Gastroesophageal sphincter (tissue), 3 donors: ENCODE data around the gene MASP2.

Source experiments
- CTCF ChIP-seq, 4 experiments: fragments of 200-600 bp in 2 of 4; fragments of 450-650 bp in 2 of 4; sonication (generic) in 1 of 4; IDR thresholded peaks; one replicate each; pipeline ENCODE4 v1.5.1; 2017 to 2019; ENCODE audit warnings: antibody characterized with exemption in 4 of 4, mild to moderate bottlenecking in 2 of 4, moderate library complexity in 2 of 4
- POLR2A ChIP-seq, 2 donors: fragments of 450-650 bp; IDR thresholded peaks; one replicate each; pipeline ENCODE4 v1.6.1; 2017; ENCODE audit warnings: antibody characterized with exemption in 2 of 2, mild to moderate bottlenecking in 2 of 2, moderate library complexity in 1 of 2

DNA sequence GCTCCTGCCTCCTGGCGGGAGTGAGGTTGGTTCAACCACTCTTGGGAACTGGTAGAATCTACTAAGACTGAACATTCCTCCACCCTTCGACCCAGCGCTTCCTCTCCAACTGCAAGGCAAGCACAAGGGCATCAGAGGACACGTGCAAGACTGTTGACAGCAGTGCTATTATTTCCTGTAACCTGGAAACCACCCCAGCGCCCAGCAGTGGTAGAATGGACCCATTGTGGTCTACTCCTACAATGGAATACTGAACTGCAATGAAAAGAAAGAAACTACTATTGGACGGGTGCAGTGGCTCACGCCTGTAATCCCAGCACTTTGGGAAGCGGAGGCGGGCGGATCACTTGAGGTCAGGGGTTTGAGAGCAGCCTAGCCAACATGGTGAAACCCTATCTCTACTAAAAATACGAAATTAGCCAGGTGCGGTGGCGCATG lies 67.5 kb downstream of the MASP2 start:
- no peak for TF ChIP-seq POLR2A (IDR thresholded peaks at IDR 0.05)
- TF ChIP-seq CTCF (IDR thresholded peaks at IDR 0.05) = no peak
